ENCODE results near the gene FCN3. TPM values are rescaled to one million over a fixed set of nuclear protein-coding genes. Genes with fewer than 3 reads are reported as not detected.
"Not testable (repeated sequence)": the region's sequence is repeated elsewhere in the genome, so short reads cannot be mapped to it uniquely, and the experiment has no call there.

Gene FCN3
- polyA plus RNA-seq, 1 donor, result 0.13 TPM

DNA sequence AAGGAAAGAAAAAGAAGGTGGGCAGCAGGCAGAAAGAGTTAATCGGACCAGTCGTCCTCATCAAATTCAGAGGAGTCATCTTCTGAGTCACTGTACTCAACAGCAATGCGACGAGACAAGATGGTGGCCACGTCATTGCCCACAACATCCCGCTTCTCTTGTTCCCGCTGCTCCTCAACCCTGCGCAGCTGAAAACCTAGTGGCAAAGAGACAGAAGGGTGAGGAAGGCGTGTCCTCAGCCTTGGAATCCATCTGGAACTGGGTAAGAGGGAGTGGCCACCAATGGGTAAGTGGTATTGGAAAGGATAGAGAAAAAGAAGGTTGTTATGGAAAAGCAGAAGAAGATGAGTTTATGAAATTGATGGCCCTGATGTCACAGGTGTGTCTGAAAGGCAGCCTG is 33.5 kb upstream of the FCN3 start:
- no peaks in the 10 kb centered on the region for H3K27me3 ChIP-seq (ENCODE audit: control insufficient read depth, insufficient read depth, low read length)
- DNase-seq, result no peak
- no peaks in the 10 kb centered on the region for H3K9me3 ChIP-seq (ENCODE audit: control insufficient read depth, low read depth, low read length)
- WGBS (ENCODE audit: insufficient coverage, low lambda C conversion rate), result 100% methylated on average over 1 of the region's 9 CpGs
- no peak overlapping the region for H3K4me3 ChIP-seq (ENCODE audit: low read length)
- H3K27ac ChIP-seq (ENCODE audit: low read length), result no peak overlapping the region
- H3K36me3 ChIP-seq (ENCODE audit: control insufficient read depth, insufficient read depth, low read length), result peaks cover 73% of the 10 kb centered on the region
- peaks cover 6% of the 10 kb centered on the region for H3K4me1 ChIP-seq (ENCODE audit: control insufficient read depth, insufficient read depth, low read length)

- H3K27me3 ChIP-seq (ENCODE audit: control insufficient read depth, insufficient read depth, low read length); H3K9me3 ChIP-seq (ENCODE audit: control insufficient read depth, low read depth, low read length); H3K27ac ChIP-seq (ENCODE audit: low read length); H3K4me1 ChIP-seq (ENCODE audit: control insufficient read depth, insufficient read depth, low read length); H3K4me3 ChIP-seq (ENCODE audit: low read length); DNase-seq: not testable (repeated sequence)
- peaks cover 61% of the 10 kb centered on the region for H3K36me3 ChIP-seq (ENCODE audit: control insufficient read depth, insufficient read depth, low read length)
- no CpG with 5 or more reads among the region's 2 CpGs for WGBS (ENCODE audit: insufficient coverage, low lambda C conversion rate)
Observed at GRCh38 chr1:27406791-27407190, 32.2 kb upstream of the FCN3 start.

DNA sequence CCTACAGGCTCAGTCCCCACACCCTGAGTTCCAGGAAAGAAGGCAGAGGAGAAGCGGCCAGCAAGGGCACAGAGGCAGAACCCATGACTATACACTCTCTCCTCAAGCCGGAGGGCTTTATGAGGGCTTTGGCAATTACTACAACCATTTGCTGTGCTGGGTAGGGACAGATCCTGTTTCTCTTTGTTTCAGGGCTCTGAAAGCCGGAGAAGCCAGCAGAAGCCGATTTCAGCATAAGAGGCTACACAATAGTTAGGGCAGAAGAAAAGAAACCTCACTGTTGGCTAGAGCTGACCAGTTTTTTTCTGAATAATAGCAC is 31.7 kb upstream of the FCN3 start:
- Histone ChIP-seq H3K27me3 (ENCODE audit: control insufficient read depth, insufficient read depth, low read length) (no peaks in the 10 kb centered on the region), H3K4me1 (ENCODE audit: control insufficient read depth, insufficient read depth, low read length) (peaks cover 9% of the 10 kb centered on the region), H3K4me3 (ENCODE audit: low read length) (no peak overlapping the region), H3K9me3 (ENCODE audit: control insufficient read depth, low read depth, low read length) (no peaks in the 10 kb centered on the region), H3K27ac (ENCODE audit: low read length) (no peak overlapping the region), H3K36me3 (ENCODE audit: control insufficient read depth, insufficient read depth, low read length) (peaks cover 58% of the 10 kb centered on the region)
- DNase-seq, result no peak
- no CpG with 5 or more reads among the region's 4 CpGs for WGBS (ENCODE audit: insufficient coverage, low lambda C conversion rate)

DNA sequence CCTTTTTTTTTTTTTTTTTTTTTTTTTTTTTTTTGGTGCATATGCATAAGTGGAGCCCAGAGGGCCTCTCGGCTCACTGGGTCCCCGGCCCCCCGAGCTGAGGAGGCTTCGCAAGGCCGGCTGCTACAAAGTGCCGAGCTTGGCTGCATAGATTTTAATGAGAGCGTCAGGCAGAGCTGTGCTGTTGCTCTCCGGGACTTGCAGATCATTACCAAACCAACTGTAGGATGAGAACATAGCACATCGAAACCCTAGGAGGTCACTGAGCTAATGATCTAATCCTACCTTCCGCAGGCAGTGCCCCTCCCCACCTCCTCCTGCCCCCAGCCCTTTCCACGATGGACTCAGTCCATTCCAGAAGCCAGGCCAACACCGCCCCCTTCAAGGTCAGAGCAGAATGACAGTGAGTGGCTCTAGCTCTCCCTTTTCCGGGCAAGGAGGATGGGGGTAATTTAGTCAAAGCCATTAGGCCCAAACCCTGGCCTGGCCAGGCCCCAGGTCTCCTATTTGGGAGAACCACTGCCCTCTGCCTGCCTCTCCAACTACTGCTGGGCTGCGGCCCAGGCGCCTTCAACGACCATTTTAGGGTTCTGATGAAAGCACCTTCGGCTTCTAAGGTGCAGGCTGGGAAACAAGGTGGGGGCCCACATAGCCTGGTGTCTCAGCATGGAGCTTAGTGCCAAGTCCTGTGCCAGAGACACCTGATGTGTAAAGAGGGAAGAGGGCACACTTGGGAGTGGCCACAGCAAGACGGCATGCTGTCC is 31.2 kb upstream of the FCN3 start:
- no CpG with 5 or more reads among the region's 18 CpGs for WGBS (ENCODE audit: insufficient coverage, low lambda C conversion rate)
- H3K27ac ChIP-seq (ENCODE audit: low read length); H3K27me3 ChIP-seq (ENCODE audit: control insufficient read depth, insufficient read depth, low read length); H3K4me1 ChIP-seq (ENCODE audit: control insufficient read depth, insufficient read depth, low read length); DNase-seq; H3K4me3 ChIP-seq (ENCODE audit: low read length); H3K9me3 ChIP-seq (ENCODE audit: control insufficient read depth, low read depth, low read length): not testable (repeated sequence)
- peaks cover 53% of the 10 kb centered on the region for H3K36me3 ChIP-seq (ENCODE audit: control insufficient read depth, insufficient read depth, low read length)

DNA sequence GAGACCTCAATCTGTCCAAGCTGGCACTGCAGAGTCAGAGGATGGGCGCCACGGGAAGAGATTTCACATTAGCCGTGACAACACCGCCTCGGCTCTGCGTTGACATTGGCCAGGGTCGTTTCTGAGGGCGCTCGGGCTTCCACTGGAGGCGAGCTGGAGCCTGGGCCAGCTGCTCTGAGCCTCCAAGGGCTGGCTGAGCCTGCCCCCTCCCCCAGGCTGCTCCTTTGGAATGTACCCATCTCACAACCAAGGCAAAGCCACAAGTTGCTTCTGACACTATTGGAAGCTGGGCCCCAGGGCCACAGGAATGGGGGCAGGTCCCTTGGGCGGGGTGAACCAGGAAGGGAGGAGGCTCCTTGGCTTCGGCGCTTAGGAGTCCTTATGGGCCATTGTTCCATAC is 30.4 kb upstream of the FCN3 start:
- H3K36me3 ChIP-seq (ENCODE audit: control insufficient read depth, insufficient read depth, low read length), result peaks cover 46% of the 10 kb centered on the region
- peaks cover 9% of the 10 kb centered on the region for H3K4me1 ChIP-seq (ENCODE audit: control insufficient read depth, insufficient read depth, low read length)
- no CpG with 5 or more reads among the region's 13 CpGs for WGBS (ENCODE audit: insufficient coverage, low lambda C conversion rate)
- no peak overlapping the region for H3K27ac ChIP-seq (ENCODE audit: low read length)
- H3K27me3 ChIP-seq (ENCODE audit: control insufficient read depth, insufficient read depth, low read length), result no peaks in the 10 kb centered on the region
- DNase-seq, result no peak
- H3K9me3 ChIP-seq (ENCODE audit: control insufficient read depth, low read depth, low read length), result no peaks in the 10 kb centered on the region
- H3K4me3 ChIP-seq (ENCODE audit: low read length), result no peak overlapping the region

- Histone ChIP-seq H3K4me1 (ENCODE audit: control insufficient read depth, insufficient read depth, low read length) (peaks cover 18% of the 10 kb centered on the region), H3K27ac (ENCODE audit: low read length) (peak overlapping the region; percentile 37), H3K9me3 (ENCODE audit: control insufficient read depth, low read depth, low read length) (no peaks in the 10 kb centered on the region), H3K36me3 (ENCODE audit: control insufficient read depth, insufficient read depth, low read length) (peaks cover 37% of the 10 kb centered on the region), H3K4me3 (ENCODE audit: low read length) (no peak overlapping the region), H3K27me3 (ENCODE audit: control insufficient read depth, insufficient read depth, low read length) (no peaks in the 10 kb centered on the region)
- no peak for DNase-seq
Observed at GRCh38 chr1:27403931-27404330, 29.3 kb upstream of the FCN3 start.

DNA sequence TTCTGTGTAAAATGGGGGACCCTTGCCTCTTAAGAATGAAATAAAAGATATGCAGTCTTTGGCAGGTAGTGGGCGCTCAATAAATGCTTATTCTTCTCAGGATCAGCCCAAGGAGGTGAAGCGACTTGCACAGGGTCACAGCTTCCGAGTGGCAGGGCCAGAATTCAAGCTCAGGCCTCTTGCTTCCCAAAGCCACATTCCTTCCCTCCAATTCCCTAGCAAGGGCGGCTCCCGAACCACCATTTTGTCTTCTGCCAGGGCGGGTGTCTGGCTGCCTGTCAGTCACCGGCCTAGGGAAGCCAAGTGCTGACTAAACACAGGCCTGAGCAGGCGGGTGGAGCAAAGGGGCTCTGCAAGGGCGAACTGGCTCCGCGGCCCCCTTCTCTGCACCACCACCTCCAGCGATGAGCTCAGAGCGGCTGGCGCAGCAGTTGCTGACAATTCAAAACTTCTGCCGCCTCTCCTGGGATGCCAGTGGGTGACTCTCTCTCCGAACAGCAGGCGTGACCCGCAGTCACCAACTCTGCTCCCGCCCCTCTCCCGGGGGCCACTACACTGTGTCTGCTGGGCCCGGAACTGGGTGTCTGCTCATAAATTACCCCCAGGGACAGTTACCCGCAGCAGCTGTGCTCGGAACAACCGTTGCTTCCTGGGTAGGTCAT is 28.6 kb upstream of the FCN3 start:
- peak overlapping the region; percentile 49 for H3K27ac ChIP-seq (ENCODE audit: low read length)
- peak in 1 of 2 donors; percentile 27 for DNase-seq
- H3K9me3 ChIP-seq (ENCODE audit: control insufficient read depth, low read depth, low read length), result no peaks in the 10 kb centered on the region
- no peaks in the 10 kb centered on the region for H3K27me3 ChIP-seq (ENCODE audit: control insufficient read depth, insufficient read depth, low read length)
- peaks cover 25% of the 10 kb centered on the region for H3K4me1 ChIP-seq (ENCODE audit: control insufficient read depth, insufficient read depth, low read length)
- H3K36me3 ChIP-seq (ENCODE audit: control insufficient read depth, insufficient read depth, low read length), result peaks cover 29% of the 10 kb centered on the region
- no peak overlapping the region for H3K4me3 ChIP-seq (ENCODE audit: low read length)
- WGBS (ENCODE audit: insufficient coverage, low lambda C conversion rate), result no CpG with 5 or more reads among the region's 24 CpGs

DNA sequence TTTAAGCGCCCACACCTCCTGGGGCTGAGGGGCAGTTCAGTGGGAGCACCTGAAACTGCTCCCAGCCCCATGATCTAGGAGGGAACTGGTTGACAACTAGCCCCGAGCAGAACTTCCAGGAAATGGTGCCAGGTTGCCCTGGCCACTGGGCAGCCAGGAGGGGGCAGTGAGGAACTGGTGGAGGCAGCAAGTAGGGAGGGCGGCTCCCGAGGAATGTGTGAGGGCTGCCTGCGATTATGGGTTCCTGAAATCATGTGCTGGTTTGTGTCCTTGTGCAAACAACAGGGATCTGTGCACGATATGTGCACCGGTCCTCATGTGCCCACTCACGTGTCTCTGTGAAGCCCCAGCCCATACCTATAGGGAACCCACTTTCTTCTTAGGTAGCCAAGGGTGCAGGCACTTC is 27.7 kb upstream of the FCN3 start:
- no CpG with 5 or more reads among the region's 8 CpGs for WGBS (ENCODE audit: insufficient coverage, low lambda C conversion rate)
- Histone ChIP-seq H3K4me1 (ENCODE audit: control insufficient read depth, insufficient read depth, low read length) (peaks cover 27% of the 10 kb centered on the region), H3K27ac (ENCODE audit: low read length) (peak overlapping the region; percentile 49)

DNA sequence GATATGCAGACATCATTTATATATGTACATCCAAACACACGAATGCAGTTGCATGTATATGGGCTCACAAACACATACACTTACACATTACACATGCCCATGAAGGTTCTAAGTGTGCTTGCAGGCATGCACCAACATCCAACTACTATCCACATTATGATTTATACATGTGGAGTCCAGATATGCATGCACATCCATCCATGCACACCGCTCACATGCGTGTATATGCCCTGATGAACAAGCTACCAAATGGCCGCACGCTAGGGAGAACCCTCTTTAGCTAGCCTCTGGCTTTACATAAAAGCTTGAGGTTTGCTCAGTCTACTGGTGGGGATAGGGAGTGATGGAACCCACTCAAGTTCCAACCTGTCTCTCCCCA is 26.3 kb upstream of the FCN3 start:
- H3K4me3 ChIP-seq (ENCODE audit: low read length), result no peak overlapping the region
- no CpG with 5 or more reads among the region's 5 CpGs for WGBS (ENCODE audit: insufficient coverage, low lambda C conversion rate)
- H3K36me3 ChIP-seq (ENCODE audit: control insufficient read depth, insufficient read depth, low read length), result peaks cover 7% of the 10 kb centered on the region
- no peak overlapping the region for H3K27ac ChIP-seq (ENCODE audit: low read length)
- no peaks in the 10 kb centered on the region for H3K9me3 ChIP-seq (ENCODE audit: control insufficient read depth, low read depth, low read length)
- no peak for DNase-seq
- H3K4me1 ChIP-seq (ENCODE audit: control insufficient read depth, insufficient read depth, low read length), result peaks cover 27% of the 10 kb centered on the region
- no peaks in the 10 kb centered on the region for H3K27me3 ChIP-seq (ENCODE audit: control insufficient read depth, insufficient read depth, low read length)

More for the DNA sequence above, 27.7 kb upstream of the FCN3 start:
- Histone ChIP-seq H3K4me3 (ENCODE audit: low read length) (no peak overlapping the region), H3K36me3 (ENCODE audit: control insufficient read depth, insufficient read depth, low read length) (peaks cover 21% of the 10 kb centered on the region), H3K27me3 (ENCODE audit: control insufficient read depth, insufficient read depth, low read length) (no peaks in the 10 kb centered on the region), H3K9me3 (ENCODE audit: control insufficient read depth, low read depth, low read length) (no peaks in the 10 kb centered on the region)
- DNase-seq, result peak; percentile 79

- Histone ChIP-seq H3K27me3 (ENCODE audit: control insufficient read depth, insufficient read depth, low read length) (no peaks in the 10 kb centered on the region), H3K27ac (ENCODE audit: low read length) (no peak overlapping the region), H3K9me3 (ENCODE audit: control insufficient read depth, low read depth, low read length) (no peaks in the 10 kb centered on the region), H3K4me3 (ENCODE audit: low read length) (no peak overlapping the region), H3K4me1 (ENCODE audit: control insufficient read depth, insufficient read depth, low read length) (peaks cover 27% of the 10 kb centered on the region), H3K36me3 (ENCODE audit: control insufficient read depth, insufficient read depth, low read length) (peaks cover 6% of the 10 kb centered on the region)
- DNase-seq, result no peak
- no CpG with 5 or more reads among the region's 13 CpGs for WGBS (ENCODE audit: insufficient coverage, low lambda C conversion rate)
Observed at GRCh38 chr1:27400082-27400962, 25.7 kb upstream of the FCN3 start.
